HEK293 (cell line): ENCODE results near the gene CIRBP.
A peak's percentile ranks its signal among the peaks of the same experiment; 100 is the strongest.

Experiments used
- AEBP2 ChIP-seq: fragments of 450-650 bp; formaldehyde crosslinking; IDR thresholded peaks from 2 replicates; pipeline ENCODE4 v1.5.1; 2016; ENCODE audit warnings: missing biosample characterization, missing genetic modification characterization, borderline replicate concordance
- EGR2 ChIP-seq: fragments of 450-650 bp; formaldehyde crosslinking; IDR thresholded peaks from 2 replicates; pipeline ENCODE4 v1.5.1; 2016; ENCODE audit warnings: low read depth, missing biosample characterization, missing genetic modification characterization
- FEZF1 ChIP-seq: fragments of 450-650 bp; formaldehyde crosslinking; IDR thresholded peaks from 2 replicates; pipeline ENCODE4 v1.5.1; 2016; ENCODE audit warnings: missing biosample characterization, missing genetic modification characterization
- HIC1 ChIP-seq: fragments of 450-650 bp; formaldehyde crosslinking; IDR thresholded peaks from 2 replicates; pipeline ENCODE4 v1.5.1; 2016; ENCODE audit warnings: missing biosample characterization, missing genetic modification characterization
- KLF8 ChIP-seq: fragments of 450-650 bp; formaldehyde crosslinking; IDR thresholded peaks from 2 replicates; pipeline ENCODE4 v1.5.1; 2016; ENCODE audit warnings: missing biosample characterization, missing genetic modification characterization
- OSR2 ChIP-seq: fragments of 450-650 bp; formaldehyde crosslinking; IDR thresholded peaks from 2 replicates; pipeline ENCODE4 v1.5.1; 2016; ENCODE audit warnings: missing biosample characterization, missing genetic modification characterization
- PBX3 ChIP-seq: sonication (generic); formaldehyde crosslinking; IDR thresholded peaks from 2 replicates; pipeline ENCODE4 v1.8.1; 2022; ENCODE audit warnings: mild to moderate bottlenecking, moderate library complexity, missing genetic modification reagents
- ZBTB8A ChIP-seq: fragments of 450-650 bp; formaldehyde crosslinking; IDR thresholded peaks from 2 replicates; pipeline ENCODE4 v1.5.1; 2016; ENCODE audit warnings: missing biosample characterization, missing genetic modification characterization
- ZEB2 ChIP-seq: fragments of 450-650 bp; formaldehyde crosslinking; IDR thresholded peaks from 2 replicates; pipeline ENCODE4 v1.5.1; 2016; ENCODE audit warnings: missing biosample characterization, missing genetic modification characterization
- ZNF24 ChIP-seq: fragments of 450-650 bp; formaldehyde crosslinking; IDR thresholded peaks from 2 replicates; pipeline ENCODE4 v1.5.1; 2016; ENCODE audit warnings: missing biosample characterization, missing genetic modification characterization
- ZNF248 ChIP-seq: fragments of 450-650 bp; formaldehyde crosslinking; IDR thresholded peaks from 2 replicates; pipeline ENCODE4 v1.5.1; 2017; ENCODE audit warnings: missing biosample characterization, missing genetic modification characterization
- ZNF274 ChIP-seq, 2 experiments: fragments of 200-500 bp in 1 of 2; fragments of 450-650 bp in 1 of 2; sonication (Bioruptor generic) in 1 of 2; formaldehyde crosslinking in 1 of 2; IDR thresholded peaks; 2 replicates each; pipeline versions ENCODE4 v1.5.1 to v1.6.1; 2014 to 2016; ENCODE audit warnings: borderline replicate concordance in 1 of 2, inconsistent platforms in 1 of 2, low read length in 1 of 2, missing biosample characterization in 1 of 2, missing genetic modification characterization in 1 of 2
- ZNF341 ChIP-seq: fragments of 450-650 bp; formaldehyde crosslinking; IDR thresholded peaks from 2 replicates; pipeline ENCODE4; 2016; ENCODE audit warnings: low read depth, missing biosample characterization, missing genetic modification characterization
- ZNF416 ChIP-seq: fragments of 450-650 bp; formaldehyde crosslinking; IDR thresholded peaks from 2 replicates; pipeline ENCODE4 v1.5.1; 2016; ENCODE audit warnings: missing biosample characterization, missing genetic modification characterization
- ZNF449 ChIP-seq: fragments of 450-650 bp; formaldehyde crosslinking; IDR thresholded peaks from 2 replicates; pipeline ENCODE4 v1.5.1; 2017; ENCODE audit warnings: missing biosample characterization, mild to moderate bottlenecking, missing genetic modification characterization, moderate library complexity
- ZNF513 ChIP-seq: fragments of 450-650 bp; IDR thresholded peaks from 2 replicates; pipeline ENCODE4 v1.5.1; 2018; ENCODE audit warnings: missing biosample characterization, missing genetic modification characterization
- ZNF529 ChIP-seq: fragments of 450-650 bp; formaldehyde crosslinking; IDR thresholded peaks from 2 replicates; pipeline ENCODE4 v1.5.1; 2017; ENCODE audit warnings: missing genetic modification characterization, missing biosample characterization; ENCODE audit not compliant: insufficient replicate concordance
- ZNF560 ChIP-seq: fragments of 450-650 bp; formaldehyde crosslinking; IDR thresholded peaks from 2 replicates; pipeline ENCODE4 v1.5.1; 2017; ENCODE audit warnings: missing biosample characterization, missing genetic modification characterization, borderline replicate concordance
- ZNF600 ChIP-seq: fragments of 450-650 bp; formaldehyde crosslinking; IDR thresholded peaks from 2 replicates; pipeline ENCODE4 v1.5.1; 2016; ENCODE audit warnings: missing biosample characterization, missing genetic modification characterization
- ZNF621 ChIP-seq: fragments of 450-650 bp; formaldehyde crosslinking; IDR thresholded peaks from 2 replicates; pipeline ENCODE4 v1.5.1; 2017; ENCODE audit warnings: missing biosample characterization, missing genetic modification characterization
- ZNF639 ChIP-seq: fragments of 450-650 bp; formaldehyde crosslinking; IDR thresholded peaks from 2 replicates; pipeline ENCODE4 v1.5.1; 2016; ENCODE audit warnings: missing biosample characterization, missing genetic modification characterization
- ZNF768 ChIP-seq: fragments of 450-650 bp; formaldehyde crosslinking; IDR thresholded peaks from 2 replicates; pipeline ENCODE4 v1.5.1; 2018; ENCODE audit warnings: missing biosample characterization, mild to moderate bottlenecking, missing genetic modification characterization
- TF ChIP-seq, protein P1 (sequence below): fragments of 450-650 bp; formaldehyde crosslinking; IDR thresholded peaks from 2 replicates; pipeline ENCODE4 v1.5.1; 2016; ENCODE audit warnings: missing biosample characterization, missing genetic modification characterization

CIRBP gene

DNA sequence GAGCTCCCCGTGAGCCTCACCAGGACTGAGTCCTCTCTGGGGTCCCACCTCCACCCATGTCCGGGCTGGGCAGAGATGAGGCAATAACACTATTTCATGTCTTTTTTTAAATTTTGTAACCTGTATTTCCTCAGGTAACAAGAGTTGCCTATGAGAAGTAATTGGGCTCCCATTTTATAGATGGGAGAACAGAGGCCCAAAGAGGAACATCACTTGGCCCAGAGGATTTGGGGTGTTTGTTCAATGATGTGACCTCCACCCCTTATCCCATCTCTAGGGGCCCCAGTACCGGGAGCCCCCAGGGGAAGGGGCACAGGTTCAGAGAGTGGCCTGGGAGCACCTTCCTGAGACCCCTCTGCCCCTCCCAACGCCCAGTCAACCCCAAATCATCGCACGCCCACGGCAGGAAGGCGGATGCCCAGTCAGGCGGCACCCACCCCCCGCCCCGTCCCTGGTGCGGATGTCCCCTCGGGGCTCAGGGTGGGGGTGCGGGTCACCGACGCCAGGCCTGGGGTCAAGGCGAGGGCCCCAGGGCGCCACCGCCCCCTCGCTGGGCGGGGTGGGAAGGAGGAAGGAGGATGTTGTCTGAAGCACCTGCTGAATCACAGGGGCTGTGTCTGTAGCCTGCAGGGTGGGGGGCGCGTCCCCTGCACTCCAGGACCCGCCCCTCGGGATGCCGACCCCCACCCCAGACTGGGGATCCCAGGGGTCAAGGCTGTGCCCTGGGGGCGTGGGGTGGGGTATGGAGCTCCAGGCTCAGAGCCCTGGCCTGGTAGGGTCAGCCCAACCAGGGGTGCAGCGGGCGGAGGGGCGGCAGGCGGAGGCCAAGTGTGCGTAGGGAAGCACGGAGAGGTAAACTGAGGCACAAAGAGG, 9.0 kb upstream of the CIRBP start (continued):
- no peak for TF ChIP-seq AEBP2 (tag by site-specific recombination)
- TF ChIP-seq ZBTB8A (tag by site-specific recombination) = peak; percentile 75
- TF ChIP-seq ZNF416 (tag by site-specific recombination) = no peak
- TF ChIP-seq, protein P1, sequence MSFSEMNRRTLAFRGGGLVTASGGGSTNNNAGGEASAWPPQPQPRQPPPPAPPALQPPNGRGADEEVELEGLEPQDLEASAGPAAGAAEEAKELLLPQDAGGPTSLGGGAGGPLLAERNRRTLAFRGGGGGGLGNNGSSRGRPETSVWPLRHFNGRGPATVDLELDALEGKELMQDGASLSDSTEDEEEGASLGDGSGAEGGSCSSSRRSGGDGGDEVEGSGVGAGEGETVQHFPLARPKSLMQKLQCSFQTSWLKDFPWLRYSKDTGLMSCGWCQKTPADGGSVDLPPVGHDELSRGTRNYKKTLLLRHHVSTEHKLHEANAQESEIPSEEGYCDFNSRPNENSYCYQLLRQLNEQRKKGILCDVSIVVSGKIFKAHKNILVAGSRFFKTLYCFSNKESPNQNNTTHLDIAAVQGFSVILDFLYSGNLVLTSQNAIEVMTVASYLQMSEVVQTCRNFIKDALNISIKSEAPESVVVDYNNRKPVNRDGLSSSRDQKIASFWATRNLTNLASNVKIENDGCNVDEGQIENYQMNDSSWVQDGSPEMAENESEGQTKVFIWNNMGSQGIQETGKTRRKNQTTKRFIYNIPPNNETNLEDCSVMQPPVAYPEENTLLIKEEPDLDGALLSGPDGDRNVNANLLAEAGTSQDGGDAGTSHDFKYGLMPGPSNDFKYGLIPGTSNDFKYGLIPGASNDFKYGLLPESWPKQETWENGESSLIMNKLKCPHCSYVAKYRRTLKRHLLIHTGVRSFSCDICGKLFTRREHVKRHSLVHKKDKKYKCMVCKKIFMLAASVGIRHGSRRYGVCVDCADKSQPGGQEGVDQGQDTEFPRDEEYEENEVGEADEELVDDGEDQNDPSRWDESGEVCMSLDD (tag by site-specific recombination) = peak; percentile 93
- no peak for TF ChIP-seq FEZF1
- TF ChIP-seq EGR2 (tag by site-specific recombination) = peak; percentile 84
- no peak for TF ChIP-seq ZNF341 (tag by site-specific recombination)
- peak; percentile 68; the same call in 1 of the 2 replicates for TF ChIP-seq HIC1 (tag by site-specific recombination)
- TF ChIP-seq ZNF274 (IDR thresholded peaks at IDR 0.05; ENCODE audit: low read length) = no peak
- no peak for TF ChIP-seq ZNF274 (tag by site-specific recombination; IDR thresholded peaks at IDR 0.05; ENCODE audit: borderline replicate concordance)
- no peak for TF ChIP-seq ZNF621 (tag by site-specific recombination)
- no peak for TF ChIP-seq ZNF513 (tag by site-specific recombination)
- no peak for TF ChIP-seq PBX3 (CRISPR knock-in tag)
- TF ChIP-seq ZNF768 (tag by site-specific recombination) = no peak
- peak; percentile 91; the same call in 1 of the 2 replicates for TF ChIP-seq ZNF449 (tag by site-specific recombination)
- TF ChIP-seq KLF8 (tag by site-specific recombination) = peak; percentile 70; the same call in 1 of the 2 replicates
- peak; percentile 68; the same call in 1 of the 2 replicates for TF ChIP-seq ZNF639 (tag by site-specific recombination)
- TF ChIP-seq ZNF248 (tag by site-specific recombination) = no peak
- no peak for TF ChIP-seq ZNF600 (tag by site-specific recombination)
- no peak for TF ChIP-seq ZNF529
- TF ChIP-seq ZNF560 (tag by site-specific recombination) = no peak
- no peak for TF ChIP-seq OSR2 (tag by site-specific recombination)
- TF ChIP-seq ZNF24 = peak; percentile 83
- TF ChIP-seq ZEB2 = peak; percentile 28
